B cell (primary cell): ENCODE results near the gene GIPC3.

ENCODE experiments used
- EZH2 ChIP-seq: IDR thresholded peaks from 2 replicates; pipeline ENCODE4 v1.6.1; 2012; ENCODE audit warnings: borderline replicate concordance, low read depth, mild to moderate bottlenecking, moderate library complexity, low read length; ENCODE audit not compliant: insufficient read depth, poor library complexity, severe bottlenecking
- TF ChIP-seq, protein P1 (sequence below): fragments of 200-600 bp; IDR thresholded peaks from one replicate; pipeline ENCODE4 v1.8.0; 2022; ENCODE audit warnings: antibody characterized with exemption, mild to moderate bottlenecking

DNA sequence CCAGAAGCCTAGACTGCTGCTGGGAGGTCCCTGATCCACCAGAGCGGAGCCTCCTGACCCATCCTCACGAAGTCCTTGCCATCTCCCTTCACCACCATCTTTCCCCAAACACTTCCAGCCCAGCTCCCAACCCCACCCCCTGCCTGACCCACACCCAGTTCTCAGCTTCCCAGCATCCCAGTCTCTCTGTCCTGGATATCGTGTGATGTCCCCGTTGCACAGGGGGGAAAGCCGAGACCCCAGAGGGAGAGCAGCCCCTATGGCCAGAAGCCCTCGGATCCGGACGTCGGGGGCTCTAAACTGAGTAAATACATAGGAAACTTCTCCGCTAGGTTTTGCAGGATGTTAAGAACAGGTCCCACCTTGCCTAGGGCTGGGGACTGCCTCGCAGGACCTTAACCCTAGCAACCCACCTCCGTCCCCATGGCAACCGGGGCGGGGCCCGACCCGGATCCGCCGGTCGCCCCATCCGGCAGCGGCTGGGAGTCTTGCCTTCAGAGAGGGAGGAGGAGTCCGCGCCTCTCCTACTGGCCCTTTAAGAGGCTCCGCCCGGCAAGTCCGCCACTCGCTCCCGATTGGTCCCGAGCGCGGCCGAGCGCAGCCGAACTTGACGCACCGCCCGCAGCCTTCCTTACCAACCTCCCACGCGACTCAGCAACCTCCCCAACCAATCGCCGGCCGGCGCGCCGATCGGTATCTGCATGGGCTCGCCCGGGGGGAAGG, 13.0 kb upstream of the GIPC3 start:
- TF ChIP-seq, protein P1, sequence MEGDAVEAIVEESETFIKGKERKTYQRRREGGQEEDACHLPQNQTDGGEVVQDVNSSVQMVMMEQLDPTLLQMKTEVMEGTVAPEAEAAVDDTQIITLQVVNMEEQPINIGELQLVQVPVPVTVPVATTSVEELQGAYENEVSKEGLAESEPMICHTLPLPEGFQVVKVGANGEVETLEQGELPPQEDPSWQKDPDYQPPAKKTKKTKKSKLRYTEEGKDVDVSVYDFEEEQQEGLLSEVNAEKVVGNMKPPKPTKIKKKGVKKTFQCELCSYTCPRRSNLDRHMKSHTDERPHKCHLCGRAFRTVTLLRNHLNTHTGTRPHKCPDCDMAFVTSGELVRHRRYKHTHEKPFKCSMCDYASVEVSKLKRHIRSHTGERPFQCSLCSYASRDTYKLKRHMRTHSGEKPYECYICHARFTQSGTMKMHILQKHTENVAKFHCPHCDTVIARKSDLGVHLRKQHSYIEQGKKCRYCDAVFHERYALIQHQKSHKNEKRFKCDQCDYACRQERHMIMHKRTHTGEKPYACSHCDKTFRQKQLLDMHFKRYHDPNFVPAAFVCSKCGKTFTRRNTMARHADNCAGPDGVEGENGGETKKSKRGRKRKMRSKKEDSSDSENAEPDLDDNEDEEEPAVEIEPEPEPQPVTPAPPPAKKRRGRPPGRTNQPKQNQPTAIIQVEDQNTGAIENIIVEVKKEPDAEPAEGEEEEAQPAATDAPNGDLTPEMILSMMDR, result no peak
- no peak for TF ChIP-seq EZH2
